Ishikawa (cell line): ENCODE measurements around the gene MYO1E.

Experiments
- EP300 ChIP-seq: IDR thresholded peaks from 2 replicates; pipeline ENCODE4 v1.6.1; 2012; ENCODE audit warnings: borderline replicate concordance
- FOXM1 ChIP-seq: IDR thresholded peaks from 2 replicates; pipeline ENCODE4 v1.6.1; 2012; ENCODE audit warnings: low read depth, borderline replicate concordance
- NFIC ChIP-seq: IDR thresholded peaks from 2 replicates; pipeline ENCODE4 v1.6.1; 2012
- RAD21 ChIP-seq: IDR thresholded peaks from 2 replicates; pipeline ENCODE4 v1.6.1; 2012; ENCODE audit warnings: low read depth
- TAF1 ChIP-seq: IDR thresholded peaks from 2 replicates; pipeline ENCODE4 v1.6.1; 2012; ENCODE audit warnings: low read depth, mild to moderate bottlenecking

- TF ChIP-seq FOXM1 (no peak), TAF1 (no peak), NFIC (no peak), RAD21 (no peak), EP300 (no peak)
Measured at GRCh38 chr15:59116771-59117170, 255.9 kb downstream of the MYO1E start.
